GM19351 (cell line): ENCODE results near the gene ZBTB7C.

Experiments used
- ATAC-seq: cut with Tn5 transposase; IDR thresholded peaks from one replicate; pipeline ENCODE4 v1.9.1; 2021; ENCODE audit warnings: mild to moderate bottlenecking, moderate library complexity; ENCODE audit not compliant: unreplicated experiment

The ZBTB7C gene

GRCh38 chr18:48172226-48173006 is 236.8 kb downstream of the ZBTB7C start:
- ATAC-seq, result no peak

GRCh38 chr18:48171490-48172188 is 237.5 kb downstream of the ZBTB7C start:
- no peak for ATAC-seq

GRCh38 chr18:48170651-48171050 is 238.5 kb downstream of the ZBTB7C start:
- ATAC-seq, result no peak

- ATAC-seq, result no peak
Observed at GRCh38 chr18:48168861-48169260, 240.3 kb downstream of the ZBTB7C start.

DNA sequence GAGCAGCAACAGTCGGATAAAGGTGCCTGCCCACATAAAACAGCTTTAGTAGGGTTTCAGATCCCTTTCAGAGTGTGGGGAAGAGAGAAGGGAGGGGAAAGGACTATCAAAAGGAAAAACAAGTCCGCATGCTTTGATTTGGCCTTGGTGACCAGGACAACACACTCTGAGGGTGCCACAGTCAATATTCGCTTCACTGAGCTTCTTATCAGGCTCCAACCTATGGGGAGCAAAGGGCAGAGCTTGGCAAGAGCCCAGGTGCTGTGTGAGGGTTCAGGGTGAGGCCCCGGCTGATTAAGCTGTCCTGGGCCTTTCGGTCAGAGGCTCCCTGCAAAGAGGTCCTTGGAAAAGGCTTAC is 241.3 kb downstream of the ZBTB7C start:
- ATAC-seq, result no peak

DNA sequence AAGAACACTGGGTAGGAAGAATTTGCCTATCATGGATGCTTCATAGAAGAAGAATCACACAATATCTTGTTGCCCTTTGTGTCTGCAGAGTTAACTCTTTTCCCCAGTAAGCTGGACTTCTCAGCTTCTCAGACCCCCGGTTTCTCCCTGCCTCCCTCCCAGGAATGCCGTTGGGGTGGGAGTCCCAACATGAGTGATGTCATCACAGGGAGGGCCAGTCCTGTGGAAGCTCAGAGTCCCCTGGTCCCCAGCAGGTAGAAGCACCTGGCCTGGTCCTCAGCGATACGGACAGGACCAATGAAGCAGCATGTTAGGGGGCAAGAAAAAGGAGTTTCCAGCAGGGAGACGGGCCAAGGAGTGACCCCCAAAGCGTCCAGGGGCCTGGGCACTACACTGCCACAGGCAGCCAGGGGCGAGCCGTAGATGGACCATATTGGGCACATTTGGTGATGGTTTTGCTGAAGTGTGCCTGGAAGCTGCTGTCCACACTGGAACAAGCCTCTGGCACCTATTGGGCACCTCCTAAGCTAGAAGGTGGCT is 242.8 kb downstream of the ZBTB7C start:
- ATAC-seq, result no peak

GRCh38 chr18:48165111-48165866 is 243.9 kb downstream of the ZBTB7C start:
- no peak for ATAC-seq

DNA sequence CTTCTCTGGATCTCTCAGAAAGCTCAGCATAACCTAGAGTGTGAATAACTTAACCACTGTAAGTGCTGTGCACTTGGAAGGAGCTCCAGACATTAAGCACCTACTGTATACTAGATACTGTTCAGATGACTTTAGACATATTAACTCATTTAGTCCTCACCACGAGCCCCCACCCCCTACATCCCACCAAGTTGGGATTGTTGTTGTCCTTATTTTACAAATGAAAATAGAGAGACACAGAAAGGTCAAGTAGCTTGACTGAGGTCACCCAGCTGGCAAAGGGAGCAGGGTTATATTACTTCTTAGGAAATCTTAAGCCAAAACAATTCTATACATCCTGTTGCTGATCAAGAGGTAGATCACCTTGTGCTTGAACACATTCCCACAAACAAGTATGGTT is 244.5 kb downstream of the ZBTB7C start:
- no peak for ATAC-seq

- no peak for ATAC-seq
Observed at GRCh38 chr18:48164116-48164515, 245.1 kb downstream of the ZBTB7C start.

DNA sequence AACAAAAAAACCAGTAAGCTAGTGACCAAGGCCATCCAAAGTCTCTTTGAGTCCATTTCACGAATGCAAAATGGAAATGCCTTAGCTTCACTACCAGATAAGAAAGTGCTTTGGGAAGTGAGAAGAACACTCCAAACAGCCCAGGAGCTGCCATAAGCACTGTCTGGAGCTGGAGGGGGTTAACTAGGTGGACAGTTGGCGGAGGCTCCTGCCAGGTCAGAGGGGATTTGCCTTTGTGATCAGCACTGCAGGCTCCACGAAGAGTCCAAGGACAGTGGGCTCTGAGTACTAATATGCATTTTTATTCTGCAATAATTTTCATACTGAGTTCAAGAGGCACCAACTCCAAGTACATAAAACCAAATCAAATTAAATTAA is 245.5 kb downstream of the ZBTB7C start:
- ATAC-seq, result no peak

DNA sequence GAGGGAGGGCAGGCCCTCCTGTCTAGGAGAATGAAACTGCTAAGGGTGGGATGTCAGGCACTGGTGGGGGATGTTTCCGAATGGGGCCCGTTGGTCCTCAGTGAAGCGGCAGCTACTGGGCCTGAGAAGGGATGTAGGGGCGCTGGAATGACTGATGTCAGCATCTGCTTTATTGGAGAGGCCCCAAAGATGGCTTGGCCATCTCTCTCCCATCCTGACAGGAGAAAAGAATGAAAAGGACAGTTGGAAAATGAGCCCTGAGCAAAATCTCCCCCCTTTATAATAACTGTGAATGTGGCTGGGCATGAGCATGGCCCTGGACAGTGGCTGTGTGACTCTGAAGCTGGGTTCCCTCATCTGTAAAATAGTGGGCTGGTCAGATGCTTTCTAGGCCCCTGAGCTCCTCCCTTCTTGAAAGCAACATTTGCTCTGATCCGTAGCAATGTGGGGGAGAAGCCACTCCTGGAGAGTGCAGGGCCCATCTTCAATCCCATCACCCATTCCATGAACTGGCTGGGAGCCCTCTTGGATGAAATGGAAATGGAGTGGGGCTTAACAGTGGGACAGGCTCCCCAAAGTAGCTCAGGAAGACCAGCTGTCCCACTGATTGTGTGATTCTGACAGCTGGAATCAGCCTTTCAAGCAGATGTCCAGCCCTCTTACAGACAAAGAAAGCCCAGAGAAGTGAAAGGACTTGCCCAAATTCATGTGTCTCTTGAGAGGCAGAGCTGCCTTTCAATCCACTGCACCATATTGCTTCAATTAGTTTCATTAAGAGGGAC is 246.0 kb downstream of the ZBTB7C start:
- no peak for ATAC-seq

DNA sequence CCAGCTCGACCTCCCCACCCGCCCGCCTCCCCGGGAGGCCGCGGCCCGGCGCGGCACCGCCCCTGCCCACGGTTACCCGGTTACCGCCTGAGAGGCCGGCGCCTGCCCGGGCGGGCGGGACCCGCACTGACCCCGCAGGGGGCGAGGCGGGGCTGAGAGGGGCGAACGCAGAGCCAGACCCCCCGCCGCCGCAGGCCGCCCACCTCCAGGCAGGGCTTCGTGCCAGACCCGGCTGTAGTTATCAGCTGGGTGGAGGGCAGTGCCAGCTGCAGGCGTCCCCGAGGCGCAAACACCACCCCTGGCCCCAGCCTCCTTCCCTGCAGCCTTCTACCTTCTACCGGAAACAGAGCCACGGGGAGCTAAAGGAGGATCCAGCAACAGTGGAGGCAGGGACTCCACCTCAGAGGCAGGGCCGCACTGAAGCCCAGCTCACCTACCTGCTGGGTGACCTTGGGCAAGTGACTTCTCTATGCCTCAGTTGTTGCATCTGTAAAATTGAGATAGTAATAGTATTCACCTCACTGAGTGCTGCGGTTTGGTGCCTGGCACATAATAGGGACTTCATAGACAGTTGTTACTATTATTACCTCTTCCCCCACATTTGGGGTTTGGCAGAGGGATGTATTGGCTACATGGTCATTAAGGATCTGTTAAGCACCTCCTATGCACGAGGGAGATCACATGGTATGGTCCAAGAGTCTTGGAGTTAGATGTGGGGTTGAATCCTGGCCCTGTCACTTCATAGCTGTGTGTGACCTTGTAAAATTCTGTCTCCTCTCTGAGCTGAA is 247.1 kb downstream of the ZBTB7C start:
- peak; percentile 56 for ATAC-seq

- ATAC-seq, result peak; percentile 85
Observed at GRCh38 chr18:48161191-48161910, 247.8 kb downstream of the ZBTB7C start.

DNA sequence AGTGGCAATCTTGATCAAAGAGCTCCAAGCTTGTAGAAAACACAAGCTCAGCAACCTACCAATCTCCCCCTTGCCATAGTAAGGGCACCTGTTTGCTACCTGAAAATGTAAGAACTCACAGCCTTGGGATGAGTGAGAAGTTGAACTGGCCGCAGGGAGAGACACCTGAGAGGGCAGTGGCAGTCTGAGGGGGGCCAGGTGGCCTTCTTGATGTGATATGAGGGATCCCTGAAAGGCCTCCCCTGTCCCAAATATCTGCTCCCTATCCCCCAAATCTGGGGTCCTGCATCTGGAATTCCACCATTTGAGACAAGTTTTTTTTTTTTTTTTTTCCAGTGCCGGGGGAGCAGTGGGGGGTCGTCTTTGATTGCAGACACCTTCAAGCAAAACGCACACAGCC is 248.6 kb downstream of the ZBTB7C start:
- ATAC-seq, result no peak

- no peak for ATAC-seq
Observed at GRCh38 chr18:48159816-48160215, 249.4 kb downstream of the ZBTB7C start.

DNA sequence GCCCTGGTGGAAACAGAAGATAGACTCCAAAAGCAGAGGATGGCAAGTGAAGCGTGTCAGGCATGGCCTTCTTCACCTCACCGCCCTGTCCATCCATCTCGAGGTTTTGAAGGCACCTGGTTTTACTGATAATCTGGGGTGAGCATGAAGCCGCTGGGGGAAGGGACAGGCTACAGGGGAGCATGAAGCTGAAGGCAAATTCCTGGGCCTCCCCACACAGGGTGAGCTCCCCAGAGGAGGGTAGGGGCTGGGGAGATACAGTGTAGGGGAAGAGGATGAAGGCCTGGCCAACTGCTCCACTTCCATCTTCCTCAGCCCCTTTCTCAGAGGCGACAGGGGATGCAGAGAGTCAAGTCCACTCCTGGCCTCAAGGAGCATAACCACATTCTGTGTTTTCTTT is 250.5 kb downstream of the ZBTB7C start:
- ATAC-seq, result no peak

- no peak for ATAC-seq
Observed at GRCh38 chr18:48157956-48158355, 251.2 kb downstream of the ZBTB7C start.

DNA sequence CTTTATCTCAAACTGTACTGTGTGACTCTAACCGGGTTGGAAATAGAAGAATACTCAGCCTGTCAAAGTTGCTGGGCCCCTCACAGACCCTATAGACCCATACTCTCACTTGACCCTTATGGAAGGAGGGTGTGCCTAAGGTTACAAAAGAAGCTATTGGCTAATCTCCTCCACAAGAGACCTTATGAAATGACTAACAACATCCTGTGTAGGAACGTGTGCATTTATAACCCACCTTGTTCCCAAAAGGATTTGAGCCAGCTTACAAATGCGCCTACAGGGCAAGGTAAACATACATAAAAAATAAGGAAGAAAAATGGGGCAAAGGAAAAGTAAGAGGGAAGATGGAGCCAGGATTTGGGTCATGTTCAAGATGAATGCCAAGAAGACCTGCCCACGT is 253.3 kb downstream of the ZBTB7C start:
- ATAC-seq, result no peak

DNA sequence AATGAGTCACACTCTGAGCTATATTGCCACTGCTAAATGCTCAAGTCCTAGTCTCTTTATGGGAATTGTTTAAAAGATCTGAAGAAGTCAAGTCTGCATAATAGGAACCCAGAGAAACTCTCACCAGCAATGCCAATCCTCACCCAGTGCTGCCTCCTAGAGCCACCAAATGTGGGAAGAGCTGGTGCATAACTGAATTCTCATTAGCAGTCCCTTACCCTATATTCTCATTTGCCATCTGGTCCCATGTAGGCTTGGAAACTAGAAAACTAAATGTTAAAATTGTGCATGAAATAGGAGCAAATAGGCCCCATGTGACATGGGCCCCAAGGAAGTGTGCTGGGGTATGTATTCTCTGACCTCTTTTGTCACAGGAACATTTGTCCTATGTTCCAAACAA is 254.4 kb downstream of the ZBTB7C start:
- ATAC-seq, result no peak
